ENCODE measurements around the gene CLDN5.

- TF ChIP-seq CTCF (IDR thresholded peaks at IDR 0.05) (no peak), EZH2 (IDR thresholded peaks at IDR 0.05; ENCODE audit: borderline replicate concordance, insufficient read depth, low read depth, low read length, poor library complexity, severe bottlenecking) (no peak)
Measured at GRCh38 chr22:19501897-19502447, 22.2 kb downstream of the CLDN5 start.
